HG03342 (cell line): ENCODE measurements around the gene TMPRSS6.
A peak's percentile ranks its signal among the peaks of the same experiment; 100 is the strongest.

Source experiments
- ATAC-seq: cut with Tn5 transposase; IDR thresholded peaks from one replicate; pipeline ENCODE4 v1.9.1; 2021; ENCODE audit warnings: mild to moderate bottlenecking, moderate library complexity; ENCODE audit not compliant: unreplicated experiment

TMPRSS6 gene

GRCh38 chr22:37109242-37109917 lies at the start of gene TMPRSS6:
TMPRSS6 (minus strand) TSS chr22:37109713; CDS start chr22:37103417, 6,296 bp downstream.
- no peak for ATAC-seq

GRCh38 chr22:37158963-37159290 lies 49.4 kb upstream of the TMPRSS6 start:
- ATAC-seq: no peak

- ATAC-seq: no peak
These were observed 48.2 kb upstream of the TMPRSS6 start for GRCh38 chr22:37157516-37158285.

GRCh38 chr22:37156686-37157435 lies 47.3 kb upstream of the TMPRSS6 start:
- no peak for ATAC-seq

- ATAC-seq: no peak
These were observed 46.5 kb upstream of the TMPRSS6 start for GRCh38 chr22:37155971-37156370.

- ATAC-seq: no peak
These were observed 45.6 kb upstream of the TMPRSS6 start for GRCh38 chr22:37154925-37155712.

- no peak for ATAC-seq
These were observed 44.4 kb upstream of the TMPRSS6 start for GRCh38 chr22:37153901-37154300.

GRCh38 chr22:37151401-37151800 lies 41.9 kb upstream of the TMPRSS6 start:
- ATAC-seq: no peak

- ATAC-seq: no peak
These were observed 41.2 kb upstream of the TMPRSS6 start for GRCh38 chr22:37150701-37151100.

- ATAC-seq: peak; percentile 11
These were observed 39.5 kb upstream of the TMPRSS6 start for GRCh38 chr22:37148742-37149665.

GRCh38 chr22:37148031-37148651 lies 38.6 kb upstream of the TMPRSS6 start:
- no peak for ATAC-seq

GRCh38 chr22:37147186-37147990 lies 37.9 kb upstream of the TMPRSS6 start:
- no peak for ATAC-seq

GRCh38 chr22:37146507-37147180 lies 37.1 kb upstream of the TMPRSS6 start:
- no peak for ATAC-seq

- no peak for ATAC-seq
These were observed 36.5 kb upstream of the TMPRSS6 start for GRCh38 chr22:37146051-37146385.

GRCh38 chr22:37145180-37146050 lies 35.9 kb upstream of the TMPRSS6 start:
- ATAC-seq: no peak

- no peak for ATAC-seq
These were observed 34.7 kb upstream of the TMPRSS6 start for GRCh38 chr22:37144180-37144554.

GRCh38 chr22:37141971-37142370 lies 32.5 kb upstream of the TMPRSS6 start:
- no peak for ATAC-seq
